H1 (cell line): Measurements from ENCODE around the gene DCAF15.

Source experiments
- FOSL1 ChIP-seq: IDR thresholded peaks from 2 replicates; pipeline ENCODE4 v1.6.1; 2011; ENCODE audit warnings: mild to moderate bottlenecking, low read depth, low read length, moderate library complexity; ENCODE audit not compliant: insufficient read depth
- SUZ12 ChIP-seq: fragments of 200-600 bp; sonication (generic); IDR thresholded peaks from 2 replicates; pipeline ENCODE4 v1.6.1; 2012; ENCODE audit warnings: mild to moderate bottlenecking, inconsistent platforms, low read length, moderate library complexity, mixed read lengths
- ZNF274 ChIP-seq: IDR thresholded peaks from 2 replicates; pipeline ENCODE4 v1.7.0; 2012; ENCODE audit warnings: low read length, borderline replicate concordance; ENCODE audit errors: extremely low read depth

DNA sequence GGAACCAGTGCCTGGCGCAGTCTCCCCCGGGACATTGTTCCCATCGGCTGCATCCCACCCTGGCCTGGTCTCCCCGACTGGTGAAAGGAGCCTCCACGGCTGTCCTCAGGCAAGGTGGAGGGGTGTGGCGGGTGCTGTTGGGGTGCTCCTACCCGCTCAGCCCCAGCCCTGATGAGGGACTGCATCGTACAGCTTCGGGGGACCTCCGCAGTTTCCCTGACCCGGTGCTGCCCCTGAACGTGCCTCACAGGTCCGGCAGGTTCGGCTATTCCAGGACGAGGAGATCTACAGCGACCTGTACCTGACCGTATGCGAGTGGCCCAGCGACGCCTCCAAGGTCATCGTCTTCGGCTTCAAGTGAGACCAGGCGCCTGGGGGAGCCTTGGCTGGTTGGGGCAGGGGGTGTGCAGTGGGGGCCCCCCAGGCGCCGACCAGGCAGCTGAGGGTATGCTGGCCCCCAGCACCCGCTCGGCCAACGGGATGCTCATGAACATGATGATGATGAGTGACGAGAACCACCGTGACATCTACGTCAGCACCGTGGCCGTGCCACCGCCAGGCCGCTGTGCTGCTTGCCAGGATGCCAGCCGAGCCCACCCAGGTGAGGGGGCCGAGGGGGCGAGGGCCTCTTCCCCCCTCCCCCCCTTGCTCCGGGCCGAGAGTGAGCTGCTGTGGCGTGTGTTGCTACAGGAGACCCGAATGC, 3.5 kb downstream of the DCAF15 start:
- TF ChIP-seq FOSL1, result no peak
- TF ChIP-seq ZNF274, result no peak
- TF ChIP-seq SUZ12, result no peak
